MM.1S (cell line): Measurements from ENCODE around the gene GPATCH8.

Experiments
- DNase-seq: peaks from one replicate; pipeline ENCODE4 v3.0.0-alpha.2; 2015
- H2AFZ ChIP-seq: fragments of 300-600 bp; sonication (generic); 2 replicates; pipeline ENCODE4 v1.6.0; 2016; ENCODE audit warnings: antibody characterized with exemption, low read length
- H3F3A ChIP-seq: fragments of 300-600 bp; sonication (generic); 2 replicates; pipeline ENCODE4 v1.6.1; 2016; ENCODE audit warnings: mild to moderate bottlenecking, antibody characterized with exemption, low read length, moderate library complexity, mixed read lengths; ENCODE audit not compliant: insufficient read depth
- H3K27ac ChIP-seq: fragments of 300-600 bp; sonication (generic); 2 replicates; pipeline ENCODE4 v1.5.1; 2016; ENCODE audit warnings: mild to moderate bottlenecking, low read length
- H3K27me3 ChIP-seq: fragments of 300-600 bp; sonication (generic); replicated peaks from 2 replicates; pipeline ENCODE4 v1.6.0; 2016; ENCODE audit warnings: low read length; ENCODE audit not compliant: insufficient read depth
- H3K36me3 ChIP-seq: fragments of 300-600 bp; sonication (generic); replicated peaks from 2 replicates; pipeline ENCODE4 v1.6.1; 2016; ENCODE audit warnings: mild to moderate bottlenecking, low read length, mixed read lengths; ENCODE audit not compliant: insufficient read depth
- H3K4me1 ChIP-seq: fragments of 300-600 bp; sonication (generic); 2 replicates; pipeline ENCODE4 v1.6.1; 2016; ENCODE audit warnings: low read length, mixed read lengths
- H3K4me2 ChIP-seq: fragments of 300-600 bp; sonication (generic); 2 replicates; pipeline ENCODE4 v1.6.0; 2016; ENCODE audit warnings: low read depth, low read length
- H3K4me3 ChIP-seq: fragments of 300-600 bp; sonication (generic); 2 replicates; pipeline ENCODE4 v1.5.1; 2016; ENCODE audit warnings: low read length, mixed read lengths
- H3K79me2 ChIP-seq: fragments of 300-600 bp; sonication (generic); 2 replicates; pipeline ENCODE4 v1.6.1; 2016; ENCODE audit warnings: mixed run types, low read length, mixed read lengths
- H3K9ac ChIP-seq: fragments of 300-600 bp; sonication (generic); 2 replicates; pipeline ENCODE4 v1.6.1; 2016; ENCODE audit warnings: low read length, mixed read lengths
- H3K9me2 ChIP-seq: fragments of 300-600 bp; sonication (generic); replicated peaks from 2 replicates; pipeline ENCODE4 v1.6.1; 2016; ENCODE audit warnings: mild to moderate bottlenecking, low read length, mixed read lengths; ENCODE audit not compliant: insufficient read depth
- H3K9me3 ChIP-seq: fragments of 300-600 bp; sonication (generic); replicated peaks from 2 replicates; pipeline ENCODE4 v1.6.1; 2016; ENCODE audit warnings: mild to moderate bottlenecking, low read length, mixed read lengths; ENCODE audit not compliant: insufficient read depth
- H4K20me1 ChIP-seq: fragments of 300-600 bp; sonication (generic); 2 replicates; pipeline ENCODE4 v1.6.1; 2016; ENCODE audit warnings: mild to moderate bottlenecking, low read length, moderate library complexity, mixed read lengths; ENCODE audit not compliant: insufficient read depth
- EZH2 ChIP-seq: fragments of 300-600 bp; sonication (generic); optimal IDR thresholded peaks from 2 replicates; pipeline ENCODE3; 2017; ENCODE audit warnings: low read depth, mild to moderate bottlenecking, antibody characterized with exemption, low read length, mixed read lengths
- EZH2phosphoT487 ChIP-seq: fragments of 300-600 bp; sonication (generic); IDR thresholded peaks from 2 replicates; pipeline ENCODE4 v1.6.1; 2018; ENCODE audit warnings: antibody characterized with exemption, low read length
- TF ChIP-seq, protein P1 (sequence below): fragments of 300-600 bp; sonication (generic); IDR thresholded peaks from 2 replicates; pipeline ENCODE4 v1.5.1; 2016; ENCODE audit warnings: antibody characterized with exemption, low read length, mixed read lengths

GPATCH8 gene

DNA sequence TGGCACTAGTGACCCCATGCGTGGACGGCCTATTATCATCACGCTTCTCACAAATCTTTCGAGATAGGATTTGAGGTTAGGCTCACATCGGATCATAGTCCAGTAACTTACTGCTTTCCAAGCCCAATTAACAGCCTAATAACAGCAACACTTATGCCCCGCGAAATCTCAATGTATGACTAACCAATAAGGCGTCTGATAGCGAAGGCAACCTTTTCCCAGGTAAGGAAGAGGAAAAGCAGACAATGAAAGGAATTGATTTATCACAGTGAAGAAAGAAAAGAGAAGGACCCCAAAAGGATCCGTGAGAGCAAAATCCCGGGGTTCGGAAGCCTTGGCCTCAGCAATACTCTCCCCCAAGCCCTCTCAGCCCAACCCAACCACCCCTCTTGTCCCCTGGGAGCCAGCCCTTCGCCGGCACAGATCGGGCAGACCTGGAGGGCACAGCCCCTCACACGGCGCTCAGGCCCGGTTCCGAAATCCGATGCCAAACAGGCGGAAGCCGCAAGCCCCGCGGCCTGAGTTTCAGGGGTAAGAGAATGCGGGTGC is 534 bp downstream of the GPATCH8 start:
- TF ChIP-seq, protein P1, sequence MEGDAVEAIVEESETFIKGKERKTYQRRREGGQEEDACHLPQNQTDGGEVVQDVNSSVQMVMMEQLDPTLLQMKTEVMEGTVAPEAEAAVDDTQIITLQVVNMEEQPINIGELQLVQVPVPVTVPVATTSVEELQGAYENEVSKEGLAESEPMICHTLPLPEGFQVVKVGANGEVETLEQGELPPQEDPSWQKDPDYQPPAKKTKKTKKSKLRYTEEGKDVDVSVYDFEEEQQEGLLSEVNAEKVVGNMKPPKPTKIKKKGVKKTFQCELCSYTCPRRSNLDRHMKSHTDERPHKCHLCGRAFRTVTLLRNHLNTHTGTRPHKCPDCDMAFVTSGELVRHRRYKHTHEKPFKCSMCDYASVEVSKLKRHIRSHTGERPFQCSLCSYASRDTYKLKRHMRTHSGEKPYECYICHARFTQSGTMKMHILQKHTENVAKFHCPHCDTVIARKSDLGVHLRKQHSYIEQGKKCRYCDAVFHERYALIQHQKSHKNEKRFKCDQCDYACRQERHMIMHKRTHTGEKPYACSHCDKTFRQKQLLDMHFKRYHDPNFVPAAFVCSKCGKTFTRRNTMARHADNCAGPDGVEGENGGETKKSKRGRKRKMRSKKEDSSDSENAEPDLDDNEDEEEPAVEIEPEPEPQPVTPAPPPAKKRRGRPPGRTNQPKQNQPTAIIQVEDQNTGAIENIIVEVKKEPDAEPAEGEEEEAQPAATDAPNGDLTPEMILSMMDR = no peak
- no peak for TF ChIP-seq EZH2
- no peak for TF ChIP-seq EZH2phosphoT487
- peak overlapping the region; percentile 94 for H3K9ac ChIP-seq
- peak overlapping the region; percentile 94 for H3K4me3 ChIP-seq
- peak overlapping the region; percentile 95 for H2AFZ ChIP-seq
- H3K27ac ChIP-seq = peak overlapping the region; percentile 81
- H4K20me1 ChIP-seq = peaks cover 33% of the 10 kb centered on the region
- no peaks in the 10 kb centered on the region for H3K36me3 ChIP-seq
- H3K27me3 ChIP-seq = 0 out of 2 replicates have a peak, but pooled peaks cover 2% of the 10 kb centered on the region
- H3K9me3 ChIP-seq = no peaks in the 10 kb centered on the region
- H3K4me2 ChIP-seq = peak overlapping the region; percentile 89
- H3K79me2 ChIP-seq = peaks cover 55% of the 10 kb centered on the region
- H3K4me1 ChIP-seq = 0 out of 2 replicates have a peak, but pooled peaks cover 4% of the 10 kb centered on the region
- H3F3A ChIP-seq = peaks cover 7% of the 10 kb centered on the region; the same call in 1 of the 2 replicates
- H3K9me2 ChIP-seq = no peaks in the 10 kb centered on the region
- DNase-seq = no peak

DNA sequence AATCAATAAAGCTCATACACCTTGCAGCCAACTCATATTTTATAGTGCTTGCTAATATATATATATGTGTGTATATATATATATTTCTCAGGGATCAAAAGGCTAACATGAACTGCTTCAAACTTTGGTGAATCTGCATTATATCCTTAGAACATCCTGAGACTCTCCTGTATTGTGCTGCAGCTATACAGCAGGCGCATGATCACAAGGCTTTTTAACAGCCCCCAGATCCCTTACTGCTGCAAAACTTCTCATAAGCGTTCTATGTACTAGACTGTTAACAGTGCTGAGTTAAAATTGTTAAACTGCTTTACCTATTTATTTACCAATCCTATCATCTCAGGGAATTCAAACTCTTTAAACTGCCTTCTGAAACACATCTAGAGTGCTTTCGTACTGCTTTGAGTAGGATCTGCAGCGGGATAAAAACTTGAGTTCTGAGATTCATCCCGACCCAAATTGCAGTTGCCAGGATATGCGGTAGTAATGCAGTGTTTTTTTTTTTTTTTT is 1.3 kb downstream of the GPATCH8 start:
- Histone ChIP-seq H3K4me1 (0 out of 2 replicates have a peak, but pooled peaks cover 4% of the 10 kb centered on the region), H3K36me3 (no peaks in the 10 kb centered on the region), H3K79me2 (peaks cover 62% of the 10 kb centered on the region), H3K4me2 (peak overlapping the region; percentile 89), H2AFZ (no peak overlapping the region), H3K4me3 (peak overlapping the region; percentile 94), H3K9me3 (no peaks in the 10 kb centered on the region), H3K27me3 (0 out of 2 replicates have a peak, but pooled peaks cover 2% of the 10 kb centered on the region), H3F3A (peaks cover 7% of the 10 kb centered on the region; the same call in 1 of the 2 replicates), H3K9me2 (no peaks in the 10 kb centered on the region), H3K9ac (peak overlapping the region; percentile 94; the same call in 1 of the 2 replicates), H4K20me1 (peaks cover 34% of the 10 kb centered on the region), H3K27ac (no peak overlapping the region)
- no peak for TF ChIP-seq EZH2phosphoT487
- TF ChIP-seq, protein P1 = no peak
- TF ChIP-seq EZH2 = no peak
- no peak for DNase-seq

DNA sequence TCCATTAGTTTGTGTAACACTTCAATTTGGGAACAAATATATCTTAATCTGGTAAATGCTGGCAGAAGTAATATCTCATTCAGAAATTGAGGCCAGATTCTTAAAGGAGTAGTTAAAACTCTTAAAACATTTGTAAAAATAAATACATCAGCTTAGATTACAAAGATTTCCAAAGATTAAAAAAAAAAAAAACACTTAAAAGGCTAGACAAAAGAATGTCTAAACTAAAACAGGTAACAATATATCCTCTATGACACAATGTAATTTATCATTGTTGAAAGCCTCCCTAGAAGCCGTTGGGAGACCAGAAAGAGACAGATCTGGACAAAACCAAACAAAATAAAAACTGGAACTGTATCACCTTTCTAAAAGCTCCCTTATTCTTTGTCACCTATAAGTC is 3.5 kb downstream of the GPATCH8 start:
- no peak overlapping the region for H3K9ac ChIP-seq

More for the DNA sequence above, 3.5 kb downstream of the GPATCH8 start:
- H3K9me3 ChIP-seq = no peaks in the 10 kb centered on the region
- DNase-seq = no peak
- H3K9me2 ChIP-seq = no peaks in the 10 kb centered on the region
- H3K4me3 ChIP-seq = no peak overlapping the region
- no peak overlapping the region for H3K4me2 ChIP-seq
- no peak overlapping the region for H3K27ac ChIP-seq
- H3K79me2 ChIP-seq = peaks cover 84% of the 10 kb centered on the region
- no peak overlapping the region for H2AFZ ChIP-seq
- H3K27me3 ChIP-seq = no peaks in the 10 kb centered on the region
- H3K36me3 ChIP-seq = no peaks in the 10 kb centered on the region
- TF ChIP-seq EZH2 (no peak), EZH2phosphoT487 (no peak)
- TF ChIP-seq, protein P1 = no peak
- H3F3A ChIP-seq = peaks cover 7% of the 10 kb centered on the region; the same call in 1 of the 2 replicates
- H3K4me1 ChIP-seq = 0 out of 2 replicates have a peak, but pooled peaks cover 4% of the 10 kb centered on the region
- peaks cover 46% of the 10 kb centered on the region for H4K20me1 ChIP-seq
